Ishikawa (cell line): Measurements from ENCODE around the gene SCEL.

Source experiments
- CEBPB ChIP-seq: IDR thresholded peaks from 2 replicates; pipeline ENCODE4 v1.6.1; 2012
- CREB1 ChIP-seq: IDR thresholded peaks from 2 replicates; pipeline ENCODE4 v1.6.1; 2012; ENCODE audit warnings: low read depth
- EP300 ChIP-seq: IDR thresholded peaks from 2 replicates; pipeline ENCODE4 v1.6.1; 2012; ENCODE audit warnings: borderline replicate concordance
- FOXM1 ChIP-seq: IDR thresholded peaks from 2 replicates; pipeline ENCODE4 v1.6.1; 2012; ENCODE audit warnings: low read depth, borderline replicate concordance
- MAX ChIP-seq: IDR thresholded peaks from 2 replicates; pipeline ENCODE4 v1.6.1; 2012
- RAD21 ChIP-seq: IDR thresholded peaks from 2 replicates; pipeline ENCODE4 v1.6.1; 2012; ENCODE audit warnings: low read depth
- REST ChIP-seq: IDR thresholded peaks from 2 replicates; pipeline ENCODE4 v1.6.1; 2012; ENCODE audit warnings: low read depth, mild to moderate bottlenecking
- TAF1 ChIP-seq: IDR thresholded peaks from 2 replicates; pipeline ENCODE4 v1.6.1; 2012; ENCODE audit warnings: low read depth, mild to moderate bottlenecking
- TCF12 ChIP-seq: IDR thresholded peaks from 2 replicates; pipeline ENCODE4 v1.6.1; 2012; ENCODE audit warnings: low read depth
- TEAD4 ChIP-seq: IDR thresholded peaks from 2 replicates; pipeline ENCODE4 v1.6.1; 2012
- USF1 ChIP-seq: IDR thresholded peaks from 2 replicates; pipeline ENCODE4 v1.6.1; 2012
- YY1 ChIP-seq: IDR thresholded peaks from 2 replicates; pipeline ENCODE4 v1.6.1; 2012; ENCODE audit warnings: low read depth
- ZBTB7A ChIP-seq: IDR thresholded peaks from 2 replicates; pipeline ENCODE4 v1.6.1; 2012; ENCODE audit warnings: low read depth

- TF ChIP-seq EP300 (no peak), CEBPB (no peak), TAF1 (no peak), CREB1 (no peak), YY1 (no peak), REST (no peak), MAX (no peak), RAD21 (no peak), TEAD4 (no peak), USF1 (no peak), FOXM1 (no peak), TCF12 (no peak), ZBTB7A (no peak)
These were observed 37.7 kb upstream of the SCEL start for GRCh38 chr13:77497835-77498234.
